Keratinocyte (primary cell): ENCODE results near the gene ITGA7. TPM values are rescaled to one million over a fixed set of nuclear protein-coding genes. Genes with fewer than 3 reads are reported as not detected.

Source experiments
- DNase-seq: peaks from one replicate; pipeline ENCODE4 v3.0.0-alpha.2; 2011; ENCODE audit warnings: low read depth, missing footprints, low spot score
- FAIRE-seq: peaks from 2 replicates; lab custom pipeline; 2011; peaks lifted over from hg19 to GRCh38; lab: Jason Lieb, UNC
- H2AFZ ChIP-seq: 2 replicates; pipeline ENCODE4 v1.6.0; 2012; ENCODE audit warnings: low read length, control low read depth, inconsistent platforms; ENCODE audit not compliant: control insufficient read depth
- H3K27ac ChIP-seq: 2 replicates; pipeline ENCODE4 v1.5.1; 2011; ENCODE audit warnings: low read length; ENCODE audit not compliant: control insufficient read depth, insufficient read depth
- H3K27me3 ChIP-seq: 3 replicates; pipeline ENCODE4 v1.6.0; 2011; ENCODE audit warnings: low read length; ENCODE audit not compliant: control insufficient read depth, insufficient read depth; ENCODE audit errors: extremely low read depth
- H3K36me3 ChIP-seq, 2 experiments: 2 replicates in 1 of 2; 3 replicates in 1 of 2; pipeline ENCODE4 v1.5.1; 2011; ENCODE audit warnings: low read length in 2 of 2, mild to moderate bottlenecking in 1 of 2; ENCODE audit not compliant: control insufficient read depth in 2 of 2, insufficient read depth in 2 of 2; ENCODE audit errors: extremely low read depth in 1 of 2
- H3K4me1 ChIP-seq: 3 replicates; pipeline ENCODE4 v1.5.1; 2011; ENCODE audit warnings: low read length; ENCODE audit not compliant: control insufficient read depth, insufficient read depth; ENCODE audit errors: extremely low read depth
- H3K4me2 ChIP-seq: 3 replicates; pipeline ENCODE4 v1.6.0; 2011; ENCODE audit warnings: low read depth, low read length; ENCODE audit not compliant: control insufficient read depth, insufficient read depth; ENCODE audit errors: extremely low read depth
- H3K4me3 ChIP-seq, 3 experiments: fragments of 200-600 bp in 1 of 3; sonication (generic) in 1 of 3; 2 replicates in 2 of 3; 3 replicates in 1 of 3; pipeline ENCODE4 v1.5.1; 2011 to 2016; ENCODE audit warnings: low read length in 3 of 3, mild to moderate bottlenecking in 3 of 3, control low read depth in 2 of 3, inconsistent platforms in 1 of 3, low read depth in 1 of 3, mixed read lengths in 1 of 3, mixed run types in 1 of 3, moderate library complexity in 1 of 3; ENCODE audit not compliant: control insufficient read depth in 2 of 3, insufficient read depth in 2 of 3; ENCODE audit errors: extremely low read depth in 1 of 3
- H3K79me2 ChIP-seq: 2 replicates; pipeline ENCODE4 v1.6.0; 2012; ENCODE audit warnings: low read length; ENCODE audit not compliant: control insufficient read depth, insufficient read depth
- H3K9ac ChIP-seq: 3 replicates; pipeline ENCODE4 v1.6.0; 2011; ENCODE audit warnings: low read length; ENCODE audit not compliant: control insufficient read depth, insufficient read depth; ENCODE audit errors: extremely low read depth
- H3K9me1 ChIP-seq: 3 replicates; pipeline ENCODE4 v1.6.0; 2011; ENCODE audit warnings: low read length; ENCODE audit not compliant: control insufficient read depth, insufficient read depth; ENCODE audit errors: extremely low read depth
- H3K9me3 ChIP-seq: 2 replicates; pipeline ENCODE4 v1.5.1; 2012; ENCODE audit warnings: low read depth, low read length; ENCODE audit not compliant: control insufficient read depth
- H4K20me1 ChIP-seq: 3 replicates; pipeline ENCODE4 v1.6.0; 2011; ENCODE audit warnings: low read length; ENCODE audit not compliant: control insufficient read depth, insufficient read depth; ENCODE audit errors: extremely low read depth
- EZH2 ChIP-seq: IDR thresholded peaks from one replicate; pipeline ENCODE4 v1.6.1; 2012; ENCODE audit warnings: inconsistent platforms, mild to moderate bottlenecking, low read length, moderate library complexity
- dilution Hi-C: fragments of 300-500 bp; cut with MboI; formaldehyde crosslinking; loops from one replicate; pipeline ENCODE4 v1.7.0; 2020; ENCODE audit warnings: low sequenced_read_pairs; ENCODE audit not compliant: extremely low pct_ligation_motif_present
- polyA plus RNA-seq, 5 experiments: library from polyadenylated mRNA; depleted of rRNA in 3 of 5; stranded (reverse) in 3 of 5; stranded (forward) in 1 of 5; unstranded in 1 of 5; fragments of >200 nt; gene quantifications; 1 replicate in 1 of 5; 2 replicates in 3 of 5; 3 replicates in 1 of 5; pipeline versions ENCODE4 v1.2.1 to v1.2.3, GENCODE V29; 2011 to 2012; ENCODE audit warnings: missing spikeins in 2 of 5, low read depth in 1 of 5, low replicate concordance in 1 of 5
- TF ChIP-seq, protein P1 (sequence below), 3 experiments: IDR thresholded peaks in 1 of 3; conservative IDR thresholded peaks in 1 of 3; optimal IDR thresholded peaks in 1 of 3; 2 replicates in 2 of 3; 3 replicates in 1 of 3; pipeline versions ENCODE3 to v1.5.1; 2011; ENCODE audit warnings: low read length in 3 of 3, mild to moderate bottlenecking in 3 of 3, moderate library complexity in 2 of 3, control low read depth in 1 of 3, inconsistent platforms in 1 of 3; ENCODE audit not compliant: insufficient read depth in 2 of 3; ENCODE audit errors: extremely low read depth in 1 of 3

ITGA7 gene
- polyA plus RNA-seq, 1 donor (not counting 4 experiments of a cell fraction or from before 2014, with no cell fraction given): 0.04 TPM

DNA sequence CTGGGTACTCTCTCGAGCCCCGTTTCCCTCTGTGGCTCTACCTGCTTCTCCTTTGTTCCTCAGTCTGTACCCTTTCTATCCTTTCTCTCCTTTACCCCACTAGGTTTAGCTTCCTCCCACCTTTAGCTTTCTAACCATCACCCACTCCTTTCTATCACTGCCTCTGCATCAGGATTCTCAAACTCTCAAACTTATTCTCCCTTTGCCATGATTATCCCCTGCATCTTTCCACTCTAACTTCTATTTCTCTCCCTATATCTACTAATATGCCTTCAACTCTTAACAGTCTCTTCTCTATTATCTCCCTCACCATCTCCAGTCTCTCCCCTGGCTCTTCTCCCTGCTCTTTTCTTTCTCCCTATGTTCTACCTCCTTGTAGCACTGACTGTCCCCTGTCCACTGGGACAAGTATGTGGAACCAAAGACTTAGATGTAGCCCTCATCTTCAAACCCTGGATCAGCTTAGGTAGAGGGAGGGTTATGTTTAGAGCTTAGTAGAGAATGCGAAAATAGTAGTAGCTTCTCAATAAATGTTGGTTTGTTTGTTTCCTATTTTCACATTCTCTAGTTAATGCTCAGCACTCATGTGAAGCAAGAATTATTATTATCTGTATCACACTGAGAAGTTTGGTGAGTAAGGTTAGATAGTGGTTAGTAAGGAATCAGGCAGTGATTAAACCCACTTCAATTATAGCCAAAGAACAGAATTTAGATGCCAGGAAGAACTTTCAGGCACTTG, 38.6 kb upstream of the ITGA7 start:
- Histone ChIP-seq H3K9me3 (no peaks in the 10 kb centered on the region), H3K27ac (no peak overlapping the region), H3K79me2 (no peaks in the 10 kb centered on the region), H3K36me3 (peaks cover 0 to 6% of the 10 kb centered on the region in 2 experiments), H3K4me3 (no peak overlapping the region), H3K9ac (no peak overlapping the region), H2AFZ (no peak overlapping the region), H3K27me3 (no peaks in the 10 kb centered on the region), H3K4me2 (no peak overlapping the region), H3K4me1 (peaks cover 8% of the 10 kb centered on the region), H3K9me1 (no peaks in the 10 kb centered on the region), H4K20me1 (no peaks in the 10 kb centered on the region)
- TF ChIP-seq, protein P1, sequence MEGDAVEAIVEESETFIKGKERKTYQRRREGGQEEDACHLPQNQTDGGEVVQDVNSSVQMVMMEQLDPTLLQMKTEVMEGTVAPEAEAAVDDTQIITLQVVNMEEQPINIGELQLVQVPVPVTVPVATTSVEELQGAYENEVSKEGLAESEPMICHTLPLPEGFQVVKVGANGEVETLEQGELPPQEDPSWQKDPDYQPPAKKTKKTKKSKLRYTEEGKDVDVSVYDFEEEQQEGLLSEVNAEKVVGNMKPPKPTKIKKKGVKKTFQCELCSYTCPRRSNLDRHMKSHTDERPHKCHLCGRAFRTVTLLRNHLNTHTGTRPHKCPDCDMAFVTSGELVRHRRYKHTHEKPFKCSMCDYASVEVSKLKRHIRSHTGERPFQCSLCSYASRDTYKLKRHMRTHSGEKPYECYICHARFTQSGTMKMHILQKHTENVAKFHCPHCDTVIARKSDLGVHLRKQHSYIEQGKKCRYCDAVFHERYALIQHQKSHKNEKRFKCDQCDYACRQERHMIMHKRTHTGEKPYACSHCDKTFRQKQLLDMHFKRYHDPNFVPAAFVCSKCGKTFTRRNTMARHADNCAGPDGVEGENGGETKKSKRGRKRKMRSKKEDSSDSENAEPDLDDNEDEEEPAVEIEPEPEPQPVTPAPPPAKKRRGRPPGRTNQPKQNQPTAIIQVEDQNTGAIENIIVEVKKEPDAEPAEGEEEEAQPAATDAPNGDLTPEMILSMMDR (optimal IDR thresholded peaks at IDR 0.05 in 1 of 3, IDR thresholded peaks at IDR 0.05 in 1 of 3, conservative IDR thresholded peaks at IDR 0.05 in 1 of 3; ENCODE audit: extremely low read depth in 1 of 3, insufficient read depth in 2 of 3, low read length in 3 of 3): no peak
- TF ChIP-seq EZH2: no peak
- FAIRE-seq (no peak), DNase-seq (no peak)
- dilution Hi-C loops: no loop called here

- DNase-seq: no peak
- H3K27ac ChIP-seq: no peak overlapping the region
- FAIRE-seq: no peak
- H3K27me3 ChIP-seq: no peaks in the 10 kb centered on the region
- no peaks in the 10 kb centered on the region for H4K20me1 ChIP-seq
- no peak overlapping the region for H3K4me2 ChIP-seq
- H3K9ac ChIP-seq: no peak overlapping the region
- no peaks in the 10 kb centered on the region for H3K79me2 ChIP-seq
- H3K4me3 ChIP-seq: no peak overlapping the region
- peaks cover 8% of the 10 kb centered on the region for H3K4me1 ChIP-seq
- no peaks in the 10 kb centered on the region for H3K9me1 ChIP-seq
- H3K9me3 ChIP-seq: no peaks in the 10 kb centered on the region
- no peak overlapping the region for H2AFZ ChIP-seq
- H3K36me3 ChIP-seq: peaks cover 0 to 2% of the 10 kb centered on the region in 2 experiments
- no peak for TF ChIP-seq EZH2
- TF ChIP-seq, protein P1 (optimal IDR thresholded peaks at IDR 0.05 in 1 of 3, IDR thresholded peaks at IDR 0.05 in 1 of 3, conservative IDR thresholded peaks at IDR 0.05 in 1 of 3; ENCODE audit: extremely low read depth in 1 of 3, insufficient read depth in 2 of 3, low read length in 3 of 3): no peak
- dilution Hi-C loops: no loop called here
Measured at GRCh38 chr12:55745361-55746173, 37.9 kb upstream of the ITGA7 start.
